Renal cortex interstitium (tissue), 11 donors: ENCODE results near the gene MED29. TPM values are rescaled to one million over a fixed set of nuclear protein-coding genes. Genes with fewer than 3 reads are reported as not detected.

Experiments used
- DNase-seq, 11 donors: peaks; one replicate each; pipeline ENCODE4 v3.0.0-alpha.2; 2013; ENCODE audit warnings: low read depth in 9 of 11, low spot score in 4 of 11; ENCODE audit errors: extremely low read depth in 1 of 11
- polyA plus RNA-seq, 3 donors: library from polyadenylated mRNA; unstranded; fragments of 120-200 nt; gene quantifications; one replicate each; pipeline ENCODE4 v1.2.1, GENCODE V29; 2013; ENCODE audit not compliant: insufficient read length in 3 of 3

Gene MED29
- polyA plus RNA-seq, 3 donors: 38.9 to 46.7 (median 44.8) TPM

DNA sequence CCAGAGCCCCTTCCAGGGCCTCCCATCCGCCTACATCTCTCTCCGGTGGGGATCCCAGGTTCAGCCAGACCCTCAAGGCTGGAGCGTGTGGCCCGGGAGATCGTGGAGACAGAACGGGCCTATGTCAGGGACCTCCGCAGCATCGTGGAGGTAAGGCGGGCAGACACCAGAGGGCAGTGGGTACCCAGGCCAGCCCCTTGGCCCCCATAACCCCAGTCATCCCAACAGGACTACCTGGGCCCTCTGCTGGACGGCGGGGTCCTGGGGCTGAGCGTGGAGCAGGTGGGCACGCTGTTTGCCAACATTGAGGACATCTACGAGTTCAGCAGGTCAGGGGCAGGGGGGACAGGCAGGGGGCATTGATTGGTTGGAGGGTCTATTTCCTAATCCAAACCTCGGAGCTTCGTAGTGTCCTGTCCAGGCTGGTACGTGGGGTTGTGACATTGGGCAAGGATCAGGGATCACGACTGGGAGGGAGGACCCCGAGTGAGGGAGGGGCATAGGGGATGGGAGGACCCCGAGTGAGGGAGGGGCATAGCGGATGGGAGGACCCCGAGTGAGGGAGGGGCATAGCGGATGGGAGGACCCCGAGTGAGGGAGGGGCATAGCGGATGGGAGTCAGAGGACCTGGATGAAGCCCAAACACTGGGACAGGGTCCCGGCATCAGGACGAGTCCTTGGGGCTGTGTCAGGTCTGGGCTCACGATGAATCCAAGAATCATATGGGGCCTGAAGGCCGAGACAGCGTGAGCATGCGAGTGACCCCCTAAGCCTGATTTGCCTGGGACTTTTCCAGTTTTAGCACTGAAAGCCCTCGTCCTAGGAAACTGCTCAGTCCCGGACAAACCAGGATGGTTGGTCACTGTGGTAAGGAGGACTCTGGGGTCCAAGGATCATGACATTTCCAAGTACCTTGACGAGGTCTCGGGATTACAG is 24.2 kb downstream of the MED29 start:
- no peak for DNase-seq

DNA sequence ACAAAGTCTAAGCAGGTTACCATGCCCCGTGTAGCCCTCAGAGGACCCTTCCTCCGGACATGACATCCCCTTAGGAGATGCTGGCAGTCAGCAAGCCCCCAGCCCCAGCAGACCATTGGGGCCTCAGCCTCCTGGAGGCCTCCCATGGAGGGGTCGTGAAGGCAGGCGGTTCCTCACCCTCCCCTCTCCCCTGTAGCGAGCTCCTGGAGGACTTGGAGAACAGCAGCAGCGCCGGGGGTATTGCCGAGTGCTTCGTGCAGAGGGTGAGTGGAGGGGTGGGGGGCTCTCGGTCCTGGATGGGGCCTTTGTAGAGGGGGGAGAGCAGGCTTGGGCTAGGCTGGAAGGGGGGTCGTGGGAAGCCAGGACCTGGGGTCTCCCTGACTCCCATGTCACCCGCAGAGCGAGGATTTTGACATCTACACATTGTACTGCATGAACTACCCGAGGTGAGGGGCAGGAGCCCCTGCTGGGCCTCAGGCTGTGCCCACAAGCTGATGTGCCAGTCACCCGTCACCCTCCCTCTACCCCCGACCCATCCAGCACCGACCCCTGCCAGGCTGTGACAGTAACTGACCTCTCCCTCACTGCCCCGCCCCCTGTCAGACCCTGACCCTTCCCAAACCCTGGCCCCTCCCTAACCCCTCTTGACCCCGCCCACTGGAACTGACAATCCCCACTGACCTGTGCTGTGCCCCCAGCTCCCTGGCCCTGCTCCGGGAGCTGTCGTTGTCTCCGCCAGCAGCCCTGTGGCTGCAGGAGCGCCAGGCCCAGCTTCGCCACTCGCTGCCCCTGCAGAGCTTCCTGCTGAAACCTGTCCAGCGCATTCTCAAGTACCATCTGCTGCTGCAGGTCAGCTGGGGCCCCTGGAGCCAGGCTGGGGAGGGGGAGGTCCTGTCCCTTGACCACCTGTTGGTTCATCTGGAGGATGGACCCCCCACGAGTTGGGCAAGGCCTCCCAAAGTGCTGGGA is 25.3 kb downstream of the MED29 start:
- no peak for DNase-seq

GRCh38 chr19:39417463-39418181 is 26.4 kb downstream of the MED29 start:
- no peak for DNase-seq

DNA sequence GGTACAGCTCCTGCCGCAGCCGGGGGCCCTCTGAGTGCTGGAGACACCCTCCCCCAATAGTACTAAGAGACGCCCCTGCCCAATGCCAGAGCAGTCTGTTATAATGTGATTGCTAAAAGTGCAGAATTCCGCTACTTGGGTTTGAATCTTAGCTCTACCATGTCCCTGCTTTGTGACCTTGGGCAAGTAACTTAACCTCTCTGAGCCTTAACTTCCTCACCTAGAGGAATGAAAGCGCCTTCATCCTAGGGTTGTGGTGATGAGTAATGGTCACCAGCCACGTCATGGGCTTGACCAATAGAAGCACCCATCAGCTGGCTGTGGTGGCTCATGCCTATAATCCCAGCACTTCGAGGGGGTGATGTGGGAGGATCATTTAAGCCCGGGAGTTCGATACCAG is 27.8 kb downstream of the MED29 start:
- no peak for DNase-seq

DNA sequence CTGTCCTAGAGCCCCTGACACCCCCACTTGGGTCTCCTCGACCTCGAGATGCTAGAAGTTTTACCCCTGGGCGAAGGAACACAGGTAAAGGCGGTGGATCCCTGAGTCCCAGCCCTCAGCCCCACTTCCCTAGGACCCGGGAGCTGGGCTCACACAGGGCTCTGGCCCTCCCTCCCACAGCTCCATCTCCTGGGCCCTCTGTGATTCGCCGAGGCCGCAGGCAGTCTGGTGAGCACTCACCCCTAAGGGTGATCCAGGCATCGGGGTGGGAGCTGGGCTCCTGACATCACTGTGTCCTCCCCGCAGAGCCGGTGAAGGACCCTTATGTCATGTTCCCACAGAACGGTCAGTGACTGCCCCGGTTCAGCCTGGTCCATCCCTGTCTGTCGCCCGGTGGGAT is 29.6 kb downstream of the MED29 start:
- DNase-seq: no peak

GRCh38 chr19:39422020-39422419 is 30.8 kb downstream of the MED29 start:
- DNase-seq: no peak

DNA sequence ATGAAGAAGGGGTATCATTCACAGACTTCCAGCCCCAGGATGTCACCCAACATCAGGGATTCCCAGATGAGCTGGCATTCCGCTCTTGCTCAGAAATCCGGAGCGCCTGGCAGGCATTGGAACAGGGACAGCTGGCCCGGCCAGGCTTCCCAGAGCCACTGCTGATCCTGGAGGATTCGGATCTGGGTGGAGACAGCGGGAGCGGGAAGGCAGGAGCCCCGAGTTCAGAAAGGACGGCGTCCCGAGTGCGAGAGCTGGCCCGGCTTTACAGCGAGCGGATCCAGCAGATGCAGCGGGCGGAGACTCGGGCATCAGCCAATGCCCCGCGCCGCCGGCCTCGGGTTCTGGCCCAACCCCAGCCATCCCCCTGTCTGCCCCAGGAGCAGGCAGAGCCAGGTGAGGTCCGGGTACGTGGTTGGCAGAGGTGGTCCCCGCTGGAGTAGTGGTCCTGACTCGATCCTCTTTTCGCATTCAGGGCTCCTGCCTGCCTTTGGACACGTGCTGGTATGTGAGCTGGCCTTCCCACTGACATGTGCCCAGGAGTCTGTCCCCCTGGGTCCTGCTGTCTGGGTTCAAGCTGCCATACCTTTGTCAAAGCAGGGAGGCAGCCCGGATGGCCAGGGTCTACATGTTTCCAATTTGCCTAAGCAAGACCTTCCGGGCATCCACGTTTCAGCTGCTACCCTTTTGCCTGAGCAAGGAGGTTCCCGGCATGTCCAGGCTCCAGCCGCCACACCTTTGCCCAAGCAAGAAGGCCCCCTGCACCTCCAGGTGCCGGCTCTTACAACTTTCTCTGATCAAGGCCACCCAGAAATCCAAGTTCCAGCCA is 32.3 kb downstream of the MED29 start:
- no peak for DNase-seq

GRCh38 chr19:39424934-39425333 is 33.8 kb downstream of the MED29 start:
- no peak for DNase-seq

- no peak for DNase-seq
These were observed 34.6 kb downstream of the MED29 start for GRCh38 chr19:39425744-39426143.

GRCh38 chr19:39426170-39426569 is 35.0 kb downstream of the MED29 start:
- DNase-seq: no peak

GRCh38 chr19:39427707-39428106 is 36.5 kb downstream of the MED29 start:
- no peak for DNase-seq

GRCh38 chr19:39428283-39429112 is 37.3 kb downstream of the MED29 start:
- DNase-seq: peak in 10 of 11 donors; percentile 74 to 91 (median 84)

- DNase-seq: no peak
These were observed 39.8 kb downstream of the MED29 start for GRCh38 chr19:39430675-39431593.

- no peak for DNase-seq
These were observed 41.5 kb downstream of the MED29 start for GRCh38 chr19:39432677-39433025.

GRCh38 chr19:39433480-39434079 is 42.4 kb downstream of the MED29 start:
- no peak for DNase-seq
